SW 1271 (cell line): Measurements from ENCODE around the gene UBE2F.

ENCODE experiments used
- DNase-seq, 2 experiments: peaks; one replicate each; lab custom pipeline; 2025; lab: John Stamatoyannopoulos, UW

The UBE2F gene

GRCh38 chr2:237966565-237967462, at the start of gene UBE2F:
Gene UBE2F (plus strand): TSS chr2:237967014. CDS start chr2:237973108, 6,094 bp downstream.
- DNase-seq = peak; percentile 94 to 95

- DNase-seq = no peak
These were observed 49.0 kb upstream of the UBE2F start for GRCh38 chr2:237917696-237918374.

- DNase-seq = no peak
These were observed 47.2 kb upstream of the UBE2F start for GRCh38 chr2:237919593-237919992.

- no peak for DNase-seq
These were observed 46.1 kb upstream of the UBE2F start for GRCh38 chr2:237920673-237921072.

GRCh38 chr2:237921967-237922492, 44.8 kb upstream of the UBE2F start:
- DNase-seq = no peak

GRCh38 chr2:237922641-237923361, 44.0 kb upstream of the UBE2F start:
- no peak for DNase-seq

- no peak for DNase-seq
These were observed 43.2 kb upstream of the UBE2F start for GRCh38 chr2:237923481-237924163.

GRCh38 chr2:237924164-237924534, 42.7 kb upstream of the UBE2F start:
- no peak for DNase-seq

GRCh38 chr2:237927135-237927534, 39.7 kb upstream of the UBE2F start:
- DNase-seq = no peak

GRCh38 chr2:237927986-237928385, 38.8 kb upstream of the UBE2F start:
- no peak for DNase-seq

GRCh38 chr2:237929979-237930378, 36.8 kb upstream of the UBE2F start:
- DNase-seq = no peak

GRCh38 chr2:237931205-237931721, 35.6 kb upstream of the UBE2F start:
- DNase-seq = no peak

GRCh38 chr2:237932731-237933131, 34.1 kb upstream of the UBE2F start:
- DNase-seq = no peak

GRCh38 chr2:237934186-237934585, 32.6 kb upstream of the UBE2F start:
- no peak for DNase-seq

- DNase-seq = peak; percentile 7 to 46
These were observed 30.9 kb upstream of the UBE2F start for GRCh38 chr2:237935740-237936452.

GRCh38 chr2:237939251-237939650, 27.6 kb upstream of the UBE2F start:
- no peak for DNase-seq

- DNase-seq = no peak
These were observed 26.0 kb upstream of the UBE2F start for GRCh38 chr2:237940828-237941227.

- DNase-seq = no peak
These were observed 25.6 kb upstream of the UBE2F start for GRCh38 chr2:237941239-237941638.

GRCh38 chr2:237942513-237942899, 24.3 kb upstream of the UBE2F start:
- DNase-seq = no peak

- no peak for DNase-seq
These were observed 23.3 kb upstream of the UBE2F start for GRCh38 chr2:237943395-237944094.
